ENCODE results near the gene RNF145. TPM values are rescaled to one million over a fixed set of nuclear protein-coding genes. Genes with fewer than 3 reads are reported as not detected.

The RNF145 gene
- total RNA-seq, 1 experiment from 2014 or later = 193 TPM

DNA sequence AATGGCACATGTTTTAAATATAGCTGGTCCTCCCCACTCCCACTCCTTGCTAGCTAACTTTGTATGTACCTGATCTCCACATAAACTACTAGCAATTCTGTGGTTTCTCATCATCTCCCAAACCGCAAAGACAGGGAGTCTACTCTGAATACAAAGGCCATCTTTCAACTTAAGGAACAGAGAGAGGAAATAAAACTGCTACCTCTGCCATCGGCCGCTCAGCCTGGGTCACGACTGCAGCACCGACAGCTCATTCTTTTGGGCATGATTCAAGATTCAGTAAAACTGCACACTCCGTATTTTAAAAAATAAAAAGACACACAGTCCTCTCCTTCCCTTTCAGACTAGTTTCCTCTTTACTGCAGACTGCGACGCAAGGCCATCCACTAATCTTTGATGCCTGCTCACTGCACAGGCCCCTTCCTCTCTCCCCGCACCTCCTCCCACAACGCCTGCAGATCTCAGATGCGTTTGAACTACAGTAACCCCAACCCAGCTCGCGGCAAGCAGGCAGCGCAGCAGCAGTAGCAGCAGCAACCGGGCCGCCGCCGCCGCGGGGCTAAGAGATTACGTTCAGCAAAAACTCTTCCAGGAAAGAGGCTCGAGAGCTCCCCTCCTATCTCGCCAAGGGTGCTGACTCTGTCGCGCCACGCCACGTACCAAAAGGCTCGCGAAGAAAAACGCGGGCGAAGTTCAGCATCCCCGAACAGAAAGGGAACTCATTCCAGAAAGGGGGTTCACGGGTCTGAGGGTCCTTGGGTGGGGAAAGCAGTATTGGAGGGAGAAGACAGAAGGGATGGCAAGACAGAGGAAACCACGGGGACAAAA lies 1.5 kb downstream of the RNF145 start:
- peak overlapping the region; percentile 96 for H3K27ac Mint-ChIP-seq (ENCODE audit: unreplicated experiment)
- H3K36me3 Mint-ChIP-seq (ENCODE audit: insufficient read depth, unreplicated experiment) = peaks cover 79% of the 10 kb centered on the region
- BruUV-seq (replicated peaks) = TSS peak; percentile 43
- intact Hi-C loops (cut with micrococcal nuclease; ENCODE audit: unreplicated experiment) = loop anchor here (1.0 to 2.0 kb wide), 4 partner anchors 22 to 55 kb away; partner anchors contain the start of gene UBLCP1
- no peaks in the 10 kb centered on the region for H3K27me3 Mint-ChIP-seq (ENCODE audit: unreplicated experiment)
- H3K9me3 Mint-ChIP-seq (ENCODE audit: low read depth, unreplicated experiment) = no peaks in the 10 kb centered on the region
- DNase-seq = peak; percentile 76
- H3K4me1 Mint-ChIP-seq (ENCODE audit: low read depth, unreplicated experiment) = peaks cover 57% of the 10 kb centered on the region
- CTCF ChIA-PET = interaction anchor here (0.6 to 2.2 kb wide), 11 partner anchors 18 to 234 kb away, joined by 3 to 10 read pairs (median 4); no protein-coding TSS in a partner anchor
- H3K4me3 Mint-ChIP-seq (ENCODE audit: low read depth, unreplicated experiment) = peak overlapping the region; percentile 95
- TF ChIP-seq CTCF (IDR thresholded peaks at IDR 0.05; ENCODE audit: unreplicated experiment) = no peak

- H3K27ac Mint-ChIP-seq (ENCODE audit: unreplicated experiment) = peak overlapping the region; percentile 96
- peaks cover 75% of the 10 kb centered on the region for H3K36me3 Mint-ChIP-seq (ENCODE audit: insufficient read depth, unreplicated experiment)
- no peaks in the 10 kb centered on the region for H3K9me3 Mint-ChIP-seq (ENCODE audit: low read depth, unreplicated experiment)
- no peak for TF ChIP-seq CTCF (IDR thresholded peaks at IDR 0.05; ENCODE audit: unreplicated experiment)
- peaks cover 50% of the 10 kb centered on the region for H3K4me1 Mint-ChIP-seq (ENCODE audit: low read depth, unreplicated experiment)
- no TSS peak for BruUV-seq (replicated peaks)
- no peaks in the 10 kb centered on the region for H3K27me3 Mint-ChIP-seq (ENCODE audit: unreplicated experiment)
- CTCF ChIA-PET = interaction anchor here (0.6 to 2.2 kb wide), 11 partner anchors 17 to 234 kb away, joined by 3 to 10 read pairs (median 5); no protein-coding TSS in a partner anchor
- no peak for DNase-seq
- peak overlapping the region; percentile 95 for H3K4me3 Mint-ChIP-seq (ENCODE audit: low read depth, unreplicated experiment)
- intact Hi-C loops (cut with micrococcal nuclease; ENCODE audit: unreplicated experiment) = loop anchor here (1.0 to 2.0 kb wide), 4 partner anchors 21 to 56 kb away; partner anchors contain the start of gene UBLCP1
These were observed 2.1 kb downstream of the RNF145 start for GRCh38 chr5:159207222-159207685.

GRCh38 chr5:159206818-159207217 lies 2.5 kb downstream of the RNF145 start:
- Mint-ChIP-seq H3K4me1 (ENCODE audit: low read depth, unreplicated experiment) (peaks cover 46% of the 10 kb centered on the region), H3K27ac (ENCODE audit: unreplicated experiment) (peak overlapping the region; percentile 96), H3K36me3 (ENCODE audit: insufficient read depth, unreplicated experiment) (peaks cover 72% of the 10 kb centered on the region), H3K27me3 (ENCODE audit: unreplicated experiment) (no peaks in the 10 kb centered on the region), H3K4me3 (ENCODE audit: low read depth, unreplicated experiment) (peak overlapping the region; percentile 95), H3K9me3 (ENCODE audit: low read depth, unreplicated experiment) (no peaks in the 10 kb centered on the region)
- CTCF ChIA-PET = interaction anchor here (0.6 to 2.2 kb wide), 4 partner anchors 21 to 54 kb away, joined by 3 to 9 read pairs (median 4); no protein-coding TSS in a partner anchor
- BruUV-seq (replicated peaks) = no TSS peak
- no peak for TF ChIP-seq CTCF (IDR thresholded peaks at IDR 0.05; ENCODE audit: unreplicated experiment)
- DNase-seq = no peak
- intact Hi-C loops (cut with micrococcal nuclease; ENCODE audit: unreplicated experiment) = loop anchor here (1.0 to 2.0 kb wide), 4 partner anchors 21 to 56 kb away; partner anchors contain the start of gene UBLCP1

GRCh38 chr5:159206368-159206767 lies 3.0 kb downstream of the RNF145 start:
- BruUV-seq (replicated peaks) = no TSS peak
- no peak for DNase-seq
- peaks cover 41% of the 10 kb centered on the region for H3K4me1 Mint-ChIP-seq (ENCODE audit: low read depth, unreplicated experiment)
- peak overlapping the region; percentile 95 for H3K4me3 Mint-ChIP-seq (ENCODE audit: low read depth, unreplicated experiment)
- H3K9me3 Mint-ChIP-seq (ENCODE audit: low read depth, unreplicated experiment) = no peaks in the 10 kb centered on the region
- CTCF ChIA-PET = interaction anchor here (0.6 to 2.2 kb wide), 3 partner anchors 21 to 49 kb away, joined by 3 to 9 read pairs (median 6); no protein-coding TSS in a partner anchor
- TF ChIP-seq CTCF (IDR thresholded peaks at IDR 0.05; ENCODE audit: unreplicated experiment) = no peak
- no peaks in the 10 kb centered on the region for H3K27me3 Mint-ChIP-seq (ENCODE audit: unreplicated experiment)
- peaks cover 68% of the 10 kb centered on the region for H3K36me3 Mint-ChIP-seq (ENCODE audit: insufficient read depth, unreplicated experiment)
- peak overlapping the region; percentile 96 for H3K27ac Mint-ChIP-seq (ENCODE audit: unreplicated experiment)
- intact Hi-C loops (cut with micrococcal nuclease; ENCODE audit: unreplicated experiment) = loop anchor here (2.0 kb wide), 2 partner anchors 28 to 50 kb away; no protein-coding TSS in a partner anchor

Data from Calu3 (cell line).